Right lung (tissue), 10 donors: ENCODE results near the gene RAB6C. TPM values are rescaled to one million over a fixed set of nuclear protein-coding genes. Genes with fewer than 3 reads are reported as not detected.
A peak's percentile ranks its signal among the peaks of the same experiment; 100 is the strongest.
"Not testable (repeated sequence)": the region's sequence is repeated elsewhere in the genome, so short reads cannot be mapped to it uniquely, and the experiment has no call there.

Source experiments
- DNase-seq, 2 donors: peaks; one replicate each; pipeline ENCODE4 v3.0.0-alpha.2; 2013
- long read RNA-seq, 8 donors: transcript quantifications; one replicate each; lab custom pipeline, GENCODE V29; 2026
- polyA plus RNA-seq, 5 donors: library from polyadenylated mRNA; unstranded; fragments of 120-200 nt; gene quantifications; one replicate each; pipeline versions ENCODE4 v1.2.1 to v1.2.3, GENCODE V29; 2013; ENCODE audit warnings: inconsistent platforms in 1 of 5, low replicate concordance in 1 of 5; ENCODE audit not compliant: insufficient read length in 5 of 5, insufficient read depth in 1 of 5

The RAB6C gene
- polyA plus RNA-seq, result under 1 TPM in 3 of 5 donors, not detected in 2; 0.51 to 0.74 (median 0.62) TPM
- long read RNA-seq, donor 1, result 0 reads
- long read RNA-seq, donor 2, result 0 reads
- long read RNA-seq, donor 3, result 0 reads
- long read RNA-seq, donor 4, partial matches to known transcripts, result 0 of 1 reads
- long read RNA-seq, donor 4, other reads (novel, unspliced or antisense), result 0 of 1 reads
- long read RNA-seq, donor 5, result 0 reads
- long read RNA-seq, donor 6, result 0 reads
- long read RNA-seq, donor 7, result 0 reads
- long read RNA-seq, donor 8, result 0 reads

- peak in 1 of 2 donors; percentile 6 for DNase-seq
These were observed at the start of gene RAB6C for GRCh38 chr2:129979629-129980155. Gene RAB6C, plus strand, starts transcription at chr2:129979666. Its CDS starts 450 bp downstream, at chr2:129980116.

- DNase-seq, result no peak
These were observed 49.0 kb upstream of the RAB6C start for GRCh38 chr2:129930451-129930850.

GRCh38 chr2:129933387-129933786 lies 46.1 kb upstream of the RAB6C start:
- DNase-seq, result not testable (repeated sequence)

- no peak for DNase-seq
These were observed 45.2 kb upstream of the RAB6C start for GRCh38 chr2:129934044-129934822.

GRCh38 chr2:129935118-129935517 lies 44.3 kb upstream of the RAB6C start:
- DNase-seq, result no peak

- peak in 1 of 2 donors; percentile 45 for DNase-seq
These were observed 43.0 kb upstream of the RAB6C start for GRCh38 chr2:129936334-129936934.

- not testable (repeated sequence) for DNase-seq
These were observed 40.5 kb upstream of the RAB6C start for GRCh38 chr2:129938850-129939471.

- DNase-seq, result not testable (repeated sequence)
These were observed 36.0 kb upstream of the RAB6C start for GRCh38 chr2:129943456-129943855.

GRCh38 chr2:129945557-129945956 lies 33.9 kb upstream of the RAB6C start:
- DNase-seq, result no peak

GRCh38 chr2:129947712-129948111 lies 31.8 kb upstream of the RAB6C start:
- not testable (repeated sequence) for DNase-seq

GRCh38 chr2:129956171-129956570 lies 23.3 kb upstream of the RAB6C start:
- not testable (repeated sequence) for DNase-seq

- no peak for DNase-seq
These were observed 21.6 kb upstream of the RAB6C start for GRCh38 chr2:129957891-129958290.

GRCh38 chr2:129958736-129959135 lies 20.7 kb upstream of the RAB6C start:
- not testable (repeated sequence) for DNase-seq

GRCh38 chr2:129968605-129969004 lies 10.9 kb upstream of the RAB6C start:
- not testable (repeated sequence) for DNase-seq

GRCh38 chr2:129975016-129975774 lies 4.3 kb upstream of the RAB6C start:
- DNase-seq, result no peak

- DNase-seq, result not testable (repeated sequence)
These were observed 2.5 kb upstream of the RAB6C start for GRCh38 chr2:129976969-129977368.

GRCh38 chr2:129977986-129978385 lies 1.5 kb upstream of the RAB6C start:
- DNase-seq, result no peak

GRCh38 chr2:129980246-129980645 lies 780 bp downstream of the RAB6C start:
- DNase-seq, result not testable (repeated sequence)

GRCh38 chr2:129981689-129982088 lies 2.2 kb downstream of the RAB6C start:
- not testable (repeated sequence) for DNase-seq

- no peak for DNase-seq
These were observed 5.0 kb downstream of the RAB6C start for GRCh38 chr2:129984426-129984825.

GRCh38 chr2:129992415-129993006 lies 13.0 kb downstream of the RAB6C start:
- DNase-seq, result not testable (repeated sequence)
